HG03354 (cell line): ENCODE measurements around the gene PPP1R3C.

ENCODE experiments used
- ATAC-seq: cut with Tn5 transposase; IDR thresholded peaks from one replicate; pipeline ENCODE4 v1.9.1; 2021; ENCODE audit warnings: mild to moderate bottlenecking; ENCODE audit not compliant: unreplicated experiment, poor library complexity, severe bottlenecking

Gene PPP1R3C

DNA sequence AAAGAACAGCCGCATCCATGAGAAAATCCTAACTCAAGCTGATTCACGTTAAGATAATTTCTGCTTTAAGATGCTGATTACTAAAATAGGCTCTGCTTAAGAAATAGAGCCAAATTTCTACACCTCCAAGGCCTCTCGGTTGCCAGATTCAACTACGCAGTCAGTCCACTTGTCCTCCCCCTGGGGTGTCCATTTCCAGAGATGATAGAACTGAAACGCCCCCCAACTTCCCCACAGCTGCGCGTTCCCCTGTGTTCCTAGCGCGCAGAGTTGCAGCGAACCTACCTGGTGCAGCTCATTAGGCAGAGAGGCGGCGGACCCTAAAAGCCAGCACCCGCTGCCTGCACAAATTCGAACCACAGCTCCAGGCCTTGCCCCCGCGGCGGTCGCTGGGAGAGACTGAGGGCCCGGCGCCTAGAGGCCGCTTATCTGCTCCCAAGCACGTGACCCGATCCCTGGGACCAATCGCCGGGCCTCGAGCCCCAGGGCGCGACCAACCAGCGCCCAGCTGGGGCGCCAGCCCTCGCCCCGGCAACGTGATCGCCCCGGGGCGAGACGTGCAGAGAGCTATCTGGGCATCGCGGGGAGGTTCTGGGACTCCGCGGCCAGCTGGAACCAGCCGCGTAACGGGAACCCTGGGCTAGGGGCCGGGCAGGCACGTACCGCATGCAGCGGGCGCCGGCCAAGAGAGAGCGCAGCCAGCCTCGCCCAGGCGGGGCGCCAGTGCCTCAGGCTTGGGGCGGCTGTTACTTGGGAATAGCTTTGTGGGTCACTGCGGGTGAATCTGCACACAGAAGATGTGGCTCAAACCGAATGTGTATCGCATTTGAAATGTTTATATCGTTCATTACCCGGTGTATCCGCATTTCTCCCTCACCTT lies at the start of gene PPP1R3C:
Gene PPP1R3C (minus strand): TSS at position 401 of the 880 bp plus-strand sequence. CDS start 102 bp downstream, at position 299.
- peak; percentile 78 for ATAC-seq

DNA sequence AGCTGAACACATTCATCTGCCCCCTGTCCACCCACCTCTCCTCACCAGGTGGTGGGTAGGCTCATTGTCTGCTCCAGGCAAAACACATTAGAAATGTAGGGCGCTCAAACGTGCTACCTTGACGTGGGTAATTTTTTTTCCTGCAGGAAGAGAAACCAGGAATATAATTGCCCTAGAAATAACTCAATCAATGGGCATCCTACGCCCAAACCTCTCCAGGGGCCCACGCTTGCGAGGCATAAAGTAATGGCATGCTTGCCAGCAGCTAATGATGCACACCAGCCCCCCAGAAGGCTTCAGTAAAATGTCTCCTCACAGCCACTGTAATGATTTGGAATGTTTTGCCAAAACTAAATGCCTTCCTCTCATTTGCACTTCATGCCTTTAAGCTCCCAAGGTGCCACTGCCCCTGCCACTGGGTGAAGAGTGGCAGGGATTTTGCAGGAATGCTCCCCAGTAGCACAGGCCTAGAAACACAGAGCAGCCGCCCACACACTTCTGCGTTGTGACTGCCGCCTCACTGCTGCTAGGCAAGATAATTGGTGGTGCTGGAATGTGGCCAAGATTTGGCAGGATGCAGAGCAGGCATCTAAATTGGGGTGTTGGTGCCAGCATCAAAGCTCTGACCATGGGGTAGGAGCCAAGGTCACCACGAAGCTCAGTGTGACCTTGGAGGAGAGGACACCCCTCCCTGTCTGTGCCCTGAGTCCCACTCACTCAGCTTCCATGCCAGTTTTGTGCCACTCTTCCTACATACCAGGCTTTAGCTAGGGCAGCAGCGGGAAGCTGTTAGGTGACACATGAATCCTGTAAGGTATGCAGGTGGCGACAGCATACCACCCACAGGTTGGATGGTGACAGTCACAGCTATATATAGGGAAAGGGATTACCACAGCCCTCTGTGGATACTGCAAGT lies 48.7 kb upstream of the PPP1R3C start:
- no peak for ATAC-seq

DNA sequence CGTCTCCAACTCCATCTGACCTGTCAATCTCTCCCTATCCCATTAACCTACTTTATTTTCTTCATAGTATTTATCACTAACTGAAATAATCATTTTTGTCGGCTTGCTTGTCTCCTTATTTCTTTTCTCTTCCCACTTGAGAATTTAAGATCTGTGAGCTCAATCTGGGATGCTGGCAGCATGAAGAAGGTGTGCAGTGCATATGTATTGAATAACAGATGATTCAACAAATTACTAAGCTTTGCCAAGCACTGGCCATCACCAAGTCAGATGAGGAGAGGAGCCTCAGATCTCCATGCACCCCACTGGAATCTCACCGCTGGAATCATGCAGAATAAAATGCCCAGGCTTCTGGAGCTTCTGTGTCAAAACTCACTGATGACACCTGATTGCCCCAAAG lies 47.6 kb upstream of the PPP1R3C start:
- ATAC-seq, result no peak

DNA sequence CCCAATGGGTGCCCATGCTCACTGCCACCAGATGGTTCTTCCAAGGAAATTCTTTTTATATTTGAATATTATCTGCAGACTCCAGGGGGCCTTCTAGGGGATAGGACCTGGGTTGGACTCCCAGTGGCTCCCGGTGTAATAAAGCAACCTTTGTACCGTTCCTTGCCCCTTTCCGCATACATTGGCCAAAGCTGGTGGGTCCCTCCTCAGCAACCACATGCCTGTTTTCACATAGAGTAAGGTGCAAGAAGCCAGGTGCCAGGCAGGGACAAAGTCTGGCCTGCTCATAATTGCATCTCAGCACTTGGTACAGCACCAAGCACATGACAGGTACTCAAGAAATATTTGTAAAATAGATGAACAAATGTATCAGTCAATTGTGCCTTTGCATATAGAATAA lies 46.4 kb upstream of the PPP1R3C start:
- no peak for ATAC-seq

DNA sequence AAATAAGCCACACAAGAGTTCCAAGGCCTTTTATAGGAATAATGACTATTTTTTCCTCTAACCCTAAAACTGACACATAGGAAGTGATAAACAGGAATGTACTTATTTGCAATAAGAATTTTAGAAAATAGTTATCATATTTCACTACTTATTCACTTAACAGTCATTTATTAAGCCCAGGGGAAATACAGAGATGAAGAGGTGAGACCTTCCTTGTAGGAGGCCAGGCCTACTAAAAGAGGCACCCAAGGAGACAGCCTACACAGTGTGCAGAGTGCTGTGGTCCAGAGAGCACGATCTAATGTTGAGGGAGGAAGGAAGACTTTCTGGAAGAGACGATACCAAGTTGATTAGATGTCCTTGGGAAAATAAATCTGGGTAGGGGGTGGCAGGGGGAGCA lies 45.0 kb upstream of the PPP1R3C start:
- no peak for ATAC-seq

DNA sequence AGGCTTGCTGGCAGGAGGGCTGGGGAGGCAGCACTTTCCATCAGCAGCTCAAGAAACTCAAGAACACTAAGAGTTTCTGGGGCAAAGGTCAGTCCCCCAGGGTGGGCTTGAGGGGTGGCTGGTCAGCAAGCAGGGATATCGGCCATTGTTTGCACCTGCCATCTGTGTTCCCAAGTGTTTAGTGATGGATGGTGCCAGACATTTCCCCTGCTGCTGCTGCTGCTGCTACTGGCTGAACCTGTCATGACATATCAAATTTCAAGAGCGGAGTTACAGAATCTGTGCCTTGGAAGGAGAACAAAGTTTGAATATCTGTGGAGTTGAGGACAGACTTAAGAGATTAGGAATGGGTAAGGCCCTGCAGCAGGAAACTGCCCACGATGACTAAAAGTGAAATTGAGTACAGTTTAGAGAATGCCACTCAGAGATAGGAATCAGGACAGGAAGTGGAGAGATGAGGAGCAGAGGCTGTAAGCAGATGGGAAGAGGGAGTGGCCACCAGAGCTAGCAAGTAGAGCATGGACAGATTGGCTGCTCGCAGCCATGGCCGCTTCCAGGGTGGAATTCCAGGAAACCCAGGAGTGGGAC lies 39.2 kb upstream of the PPP1R3C start:
- ATAC-seq, result no peak

DNA sequence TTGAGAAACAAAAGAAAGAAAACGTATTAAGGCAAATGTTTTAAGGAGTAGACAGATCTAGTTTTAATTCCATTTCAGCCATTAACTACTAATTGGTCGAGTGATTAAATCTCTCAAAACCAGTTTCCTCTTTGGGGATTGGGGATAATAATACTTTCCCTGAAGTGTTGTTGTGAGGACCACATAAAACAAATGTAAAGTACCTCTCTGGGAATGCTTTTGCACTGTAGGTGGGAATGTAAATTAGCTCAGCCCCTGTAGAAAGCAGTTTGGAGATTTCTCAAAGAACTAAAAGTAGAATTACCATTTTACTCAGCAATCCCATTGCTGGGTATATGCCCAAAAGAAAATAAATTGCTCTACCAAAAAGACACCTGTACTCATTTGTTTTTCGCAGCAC lies 36.0 kb upstream of the PPP1R3C start:
- ATAC-seq, result no peak

DNA sequence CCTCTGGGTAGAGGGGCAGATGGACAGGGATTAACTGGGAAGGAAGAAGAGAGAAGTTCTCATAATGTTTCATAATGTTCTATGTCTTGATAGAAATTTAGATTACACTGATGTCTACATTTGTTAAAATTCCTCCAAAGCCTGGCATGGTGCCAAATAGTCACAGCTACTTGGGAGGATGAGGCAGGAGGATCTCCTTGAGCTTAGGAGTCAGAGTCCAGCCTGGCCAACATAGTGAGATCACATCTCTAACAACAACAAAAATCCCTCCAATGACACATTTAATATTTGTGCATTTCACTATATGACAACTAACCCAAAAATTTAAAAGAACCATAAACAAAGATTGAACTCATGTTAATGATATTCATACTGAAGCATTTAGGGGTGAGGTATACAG lies 33.0 kb upstream of the PPP1R3C start:
- ATAC-seq, result no peak

DNA sequence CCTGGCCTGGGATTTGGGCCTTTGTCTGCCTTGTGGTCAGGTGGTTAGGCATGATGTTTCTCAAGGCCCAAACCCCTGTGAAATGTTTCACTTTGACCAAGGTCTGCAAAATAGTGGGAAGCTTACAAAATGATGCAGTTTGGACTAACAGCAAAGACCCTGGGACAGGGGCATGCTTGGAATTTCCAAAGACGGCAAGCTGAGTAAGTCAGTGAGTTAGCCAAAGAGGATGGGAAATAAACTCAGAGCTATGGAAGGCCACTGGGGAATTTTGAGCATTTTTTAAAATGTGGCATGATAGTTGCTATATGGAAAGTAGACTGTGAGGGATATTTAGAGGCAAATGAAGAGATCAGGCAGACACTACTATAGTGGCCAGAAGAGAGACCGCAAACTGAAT lies 31.6 kb upstream of the PPP1R3C start:
- ATAC-seq, result no peak

DNA sequence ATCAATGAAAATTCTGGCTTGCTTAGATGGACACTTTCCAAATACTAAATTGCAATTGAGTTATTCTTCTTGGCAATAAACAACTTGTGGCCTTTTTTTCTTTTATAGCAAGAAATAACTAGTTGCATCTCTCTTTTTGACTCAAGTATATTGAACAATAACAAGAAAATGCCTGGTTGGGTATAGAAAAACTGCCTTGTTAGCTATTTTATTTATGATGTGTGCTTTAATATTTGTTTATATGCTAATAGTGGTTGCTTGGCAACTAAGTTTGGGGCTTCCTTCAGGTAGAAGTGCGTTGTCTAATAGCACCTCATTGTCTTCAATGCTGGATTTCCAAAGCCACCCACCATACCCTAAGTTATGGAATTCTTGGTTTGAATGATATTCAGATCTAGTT lies 30.1 kb upstream of the PPP1R3C start:
- no peak for ATAC-seq

DNA sequence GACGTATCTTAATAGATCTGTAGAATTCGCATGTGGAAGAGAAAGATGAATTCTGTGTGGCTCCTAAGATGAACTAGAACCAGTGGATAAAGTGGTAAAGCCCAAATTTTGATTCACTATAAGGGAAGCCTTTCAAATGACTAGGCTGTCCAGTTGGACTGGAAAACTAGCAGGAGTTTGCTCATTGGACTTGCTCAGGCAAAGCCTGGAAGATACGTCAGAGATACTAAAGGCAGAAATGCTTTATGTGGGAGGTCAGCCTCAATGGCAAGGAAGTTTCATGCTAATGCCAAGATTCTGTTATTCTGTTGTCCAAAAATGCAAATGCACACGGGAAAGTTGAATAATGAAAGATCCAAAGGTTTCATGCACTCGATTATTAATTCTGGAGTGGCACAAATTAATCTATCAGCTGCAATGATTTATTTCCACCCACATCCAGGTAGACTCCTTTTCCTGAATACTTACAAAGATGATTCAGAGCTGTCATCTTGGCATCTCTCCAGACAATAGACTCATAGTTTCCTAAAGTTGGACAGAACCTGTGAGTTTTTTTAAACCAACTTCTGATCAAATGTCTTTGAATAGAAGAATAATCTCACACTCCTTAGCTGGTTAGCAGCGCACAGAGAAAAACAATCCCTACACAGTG lies 20.5 kb upstream of the PPP1R3C start:
- ATAC-seq, result no peak

DNA sequence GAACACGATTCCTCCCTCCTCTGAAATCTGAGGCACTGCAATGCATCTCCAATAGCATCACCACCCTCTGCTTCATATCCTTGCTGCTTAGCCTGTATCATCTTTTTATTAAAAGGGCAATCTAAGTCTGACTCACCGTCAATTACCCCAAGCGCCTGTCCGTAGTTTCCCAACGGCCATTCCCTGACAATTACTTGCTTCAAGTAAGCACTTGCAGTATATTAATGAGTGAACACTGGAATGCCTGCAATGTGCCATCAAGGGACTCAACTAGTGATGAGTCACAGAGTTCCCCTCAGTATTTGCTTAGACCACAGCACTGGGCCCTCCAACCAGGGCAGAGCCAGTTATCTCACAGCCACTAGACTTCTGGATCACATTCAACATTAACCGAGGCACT lies 19.5 kb upstream of the PPP1R3C start:
- no peak for ATAC-seq

DNA sequence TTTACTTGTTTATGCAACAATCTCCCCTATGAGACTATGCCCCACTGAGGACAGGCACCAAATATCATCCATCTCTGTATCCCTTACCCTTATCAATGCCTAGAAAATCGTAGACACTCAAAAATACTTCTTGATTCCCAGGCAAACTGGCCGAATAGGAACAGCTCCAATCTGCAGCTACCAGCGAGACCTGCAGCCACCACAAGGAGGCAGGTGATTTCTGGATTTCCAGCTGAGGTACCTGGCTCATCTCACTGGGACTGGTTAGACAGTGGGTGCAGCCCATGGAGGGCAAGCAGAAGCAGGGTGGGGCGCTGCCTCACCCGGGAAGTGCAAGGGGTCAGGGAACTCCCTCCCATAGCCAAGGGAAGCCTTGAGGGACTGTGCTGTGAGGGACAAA lies 10.8 kb upstream of the PPP1R3C start:
- ATAC-seq, result no peak

DNA sequence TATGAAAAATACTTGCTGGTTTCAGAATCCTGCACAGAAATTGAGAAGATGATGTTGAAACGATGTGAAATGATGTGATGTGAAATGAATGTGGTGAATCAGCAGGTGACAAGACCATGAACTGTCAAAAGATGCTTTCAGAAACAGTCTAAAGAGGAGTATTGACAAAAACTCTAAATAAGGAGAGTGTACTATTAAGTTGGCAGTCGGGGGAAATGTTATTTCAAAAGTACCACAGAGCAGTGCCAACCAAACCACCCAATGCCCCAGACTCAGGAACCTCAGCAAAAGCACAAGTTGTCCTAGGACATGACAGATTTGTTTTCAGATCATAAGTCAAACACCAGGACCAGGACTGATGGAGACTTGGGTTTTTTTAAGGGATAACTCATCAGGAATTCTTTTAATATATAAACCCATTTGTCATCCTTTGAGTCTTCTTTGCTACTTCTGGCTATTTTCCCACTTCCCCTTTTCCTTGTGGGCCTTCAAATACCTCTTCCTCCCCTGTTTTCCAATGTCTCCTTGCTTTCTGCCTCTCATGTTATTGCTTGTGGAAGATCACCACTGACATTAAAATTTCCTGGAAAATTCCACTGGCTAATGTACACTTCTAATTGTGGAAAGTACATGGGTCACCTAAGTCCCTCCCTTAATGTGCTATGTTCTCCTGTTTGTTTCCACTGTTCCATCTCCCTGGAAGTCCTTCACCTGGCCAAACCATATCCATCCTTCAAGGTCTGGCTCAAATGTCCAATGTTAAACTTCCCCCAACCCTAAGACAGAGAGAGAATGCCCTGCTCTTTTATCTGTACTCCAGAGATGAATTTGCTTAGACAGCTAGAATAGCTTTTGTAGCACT lies 10.2 kb upstream of the PPP1R3C start:
- ATAC-seq, result no peak

DNA sequence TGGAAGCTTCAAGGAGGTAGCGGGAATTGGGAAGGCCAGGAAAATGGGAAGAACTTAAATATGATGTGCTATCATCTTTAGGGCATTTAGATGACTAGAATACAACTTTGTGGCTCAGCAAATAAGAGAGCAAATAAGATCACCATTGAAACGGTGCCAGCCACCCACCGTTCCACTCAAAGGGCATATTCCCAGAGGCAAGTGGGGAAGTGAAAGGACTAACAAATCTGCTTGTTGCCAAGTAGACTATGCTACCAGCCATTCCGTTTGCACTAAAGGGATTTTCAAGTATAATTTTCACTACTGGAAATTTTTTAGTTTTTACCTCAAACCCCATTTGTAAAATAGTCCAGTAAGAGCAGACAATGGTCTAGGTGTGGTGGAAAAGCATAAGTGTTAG lies 4.0 kb upstream of the PPP1R3C start:
- ATAC-seq, result no peak

DNA sequence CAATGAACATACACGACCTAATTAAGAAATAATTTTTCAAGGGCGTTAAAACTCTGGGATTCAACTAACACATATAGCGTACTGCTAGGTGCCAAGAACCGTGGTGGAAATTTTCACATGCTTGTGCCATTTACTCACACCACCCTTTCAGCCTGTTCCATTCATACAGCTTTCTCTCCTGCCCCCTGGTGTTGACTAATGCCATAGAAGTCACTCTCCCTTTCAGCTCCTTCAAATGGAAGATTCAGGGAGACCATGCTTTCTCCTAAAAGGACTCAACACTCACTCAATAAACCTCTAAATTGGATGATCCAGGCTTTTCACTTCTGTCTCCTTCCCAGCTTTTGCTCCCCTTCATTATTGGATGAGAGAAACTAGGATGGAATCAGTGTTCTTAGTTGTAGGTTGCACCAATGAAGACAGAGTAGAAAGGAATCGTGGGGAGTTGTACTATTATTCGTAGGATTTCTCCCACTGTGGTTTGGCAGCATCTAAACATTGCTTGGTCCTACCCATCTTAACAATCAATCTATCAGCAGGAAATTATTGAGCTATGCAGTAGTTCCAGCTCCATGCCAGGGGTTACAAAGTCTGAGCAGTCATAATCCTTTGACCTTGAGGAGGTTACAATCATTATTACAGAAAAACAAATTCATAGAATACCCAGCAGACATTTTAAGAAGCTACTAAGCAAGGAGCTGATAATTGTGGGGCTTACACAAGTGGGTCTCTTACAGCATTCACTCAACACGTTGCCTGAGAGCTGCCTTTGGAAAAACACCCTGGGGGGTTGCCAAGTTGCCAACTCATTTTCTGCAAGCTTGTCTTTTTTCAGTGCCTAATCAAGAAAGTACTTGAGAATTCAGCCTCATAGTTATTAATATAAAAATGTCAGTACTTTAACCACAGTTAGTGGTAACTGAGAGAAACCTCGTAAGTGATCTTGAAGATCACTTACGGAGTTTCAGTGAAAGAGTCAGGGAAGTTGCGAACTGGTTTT lies 2.8 kb upstream of the PPP1R3C start:
- ATAC-seq, result peak; percentile 56

DNA sequence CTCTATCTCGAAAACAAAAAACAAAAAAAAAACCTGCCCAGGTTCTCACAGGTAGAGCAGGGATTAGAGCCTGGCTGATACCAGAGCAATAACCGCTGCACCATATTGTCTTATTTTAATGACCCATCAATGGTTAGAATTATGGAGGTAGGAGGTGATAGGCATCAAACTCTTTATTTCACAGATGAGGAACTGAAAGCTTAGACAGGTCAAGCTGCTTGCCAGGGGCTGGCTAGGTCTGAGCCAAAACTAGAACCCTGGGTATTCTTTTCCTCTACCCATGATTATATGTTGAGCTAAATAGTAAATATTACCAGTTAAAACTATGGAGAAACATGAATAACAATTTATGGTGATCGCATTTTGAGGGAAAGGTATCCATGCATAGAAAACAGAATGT lies 2.0 kb upstream of the PPP1R3C start:
- no peak for ATAC-seq

DNA sequence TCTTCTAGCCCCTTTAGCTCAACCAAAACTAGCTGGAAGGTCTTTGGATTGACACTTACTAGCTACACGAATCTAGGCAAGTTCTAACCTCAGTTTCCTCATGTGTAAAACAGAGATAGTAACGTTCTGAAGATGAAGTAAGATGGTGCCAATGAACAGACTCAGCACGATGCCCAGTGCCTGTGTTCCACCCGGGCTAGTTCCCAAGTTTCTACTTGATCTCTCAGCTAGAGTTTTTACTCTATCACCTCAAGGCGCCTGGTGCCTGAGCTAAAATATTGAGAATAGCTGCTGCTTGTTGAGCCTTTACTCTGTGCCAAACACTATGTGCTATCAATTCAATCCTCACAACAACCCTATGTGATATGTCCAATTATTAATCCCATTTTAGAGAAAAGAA lies 1.4 kb upstream of the PPP1R3C start:
- ATAC-seq, result no peak
